DOHH2 (cell line): ENCODE results near the gene MAP2.

Source experiments
- H3F3A ChIP-seq: fragments of 200-600 bp; sonication (generic), shearing (Covaris generic); 2 replicates; pipeline ENCODE4 v1.6.0; 2016; ENCODE audit warnings: antibody characterized with exemption, mild to moderate bottlenecking; ENCODE audit not compliant: control insufficient read depth, insufficient read depth
- H3K27ac ChIP-seq: fragments of 200-600 bp; sonication (generic); 2 replicates; pipeline ENCODE4 v1.5.1; 2014; ENCODE audit warnings: low read depth, mild to moderate bottlenecking, low read length, moderate library complexity
- H3K27me3 ChIP-seq: fragments of 200-600 bp; sonication (generic); 2 replicates; pipeline ENCODE4 v1.6.1; 2014; ENCODE audit warnings: mild to moderate bottlenecking, low read length, mixed read lengths; ENCODE audit not compliant: control insufficient read depth
- H3K36me3 ChIP-seq: fragments of 200-600 bp; sonication (generic); 2 replicates; pipeline ENCODE4 v1.6.1; 2014; ENCODE audit warnings: mild to moderate bottlenecking, low read length, moderate library complexity, mixed read lengths; ENCODE audit not compliant: control insufficient read depth
- H3K4me1 ChIP-seq: fragments of 200-600 bp; sonication (generic); 2 replicates; pipeline ENCODE4 v1.6.1; 2014; ENCODE audit warnings: mild to moderate bottlenecking, low read length, mixed read lengths; ENCODE audit not compliant: control insufficient read depth
- H3K4me2 ChIP-seq: fragments of 200-600 bp; sonication (generic); 2 replicates; pipeline ENCODE4 v1.6.0; 2014; ENCODE audit warnings: mild to moderate bottlenecking, low read length, moderate library complexity
- H3K4me3 ChIP-seq: fragments of 200-600 bp; sonication (generic); 2 replicates; pipeline ENCODE4 v1.5.1; 2014; ENCODE audit warnings: mild to moderate bottlenecking, low read length, mixed read lengths
- H3K79me2 ChIP-seq: fragments of 200-600 bp; sonication (generic); 2 replicates; pipeline ENCODE4 v1.6.1; 2014; ENCODE audit warnings: mild to moderate bottlenecking, low read length, mixed read lengths; ENCODE audit not compliant: control insufficient read depth
- H3K9me2 ChIP-seq: fragments of 200-600 bp; sonication (generic); replicated peaks from 2 replicates; pipeline ENCODE4 v1.6.1; 2014; ENCODE audit warnings: mild to moderate bottlenecking, low read length, mixed read lengths; ENCODE audit not compliant: control insufficient read depth
- H3K9me3 ChIP-seq: fragments of 200-600 bp; sonication (generic); 2 replicates; pipeline ENCODE4 v1.6.1; 2014; ENCODE audit warnings: antibody characterized with exemption, low read length, mixed read lengths; ENCODE audit not compliant: control insufficient read depth, insufficient read depth
- H4K20me1 ChIP-seq: fragments of 200-600 bp; sonication (generic); 2 replicates; pipeline ENCODE4 v1.6.0; 2014; ENCODE audit warnings: low read depth, mild to moderate bottlenecking, antibody characterized with exemption, low read length, moderate library complexity; ENCODE audit not compliant: control insufficient read depth, insufficient read depth
- CTCF ChIP-seq: fragments of 200-600 bp; sonication (generic); IDR thresholded peaks from one replicate; pipeline ENCODE4 v1.5.1; 2014; ENCODE audit warnings: antibody characterized with exemption, mild to moderate bottlenecking, low read depth, low read length; ENCODE audit not compliant: poor library complexity, severe bottlenecking
- EZH2phosphoT487 ChIP-seq: fragments of 200-600 bp; sonication (generic); IDR thresholded peaks from 2 replicates; pipeline ENCODE4 v1.6.1; 2017; ENCODE audit warnings: borderline replicate concordance, mild to moderate bottlenecking, antibody characterized with exemption, low read length, moderate library complexity, mixed read lengths

The MAP2 gene

GRCh38 chr2:209533391-209533790 is 109.5 kb downstream of the MAP2 start:
- TF ChIP-seq CTCF (no peak), EZH2phosphoT487 (no peak)
- Histone ChIP-seq H3K27ac (no peak overlapping the region), H3F3A (no peaks in the 10 kb centered on the region), H4K20me1 (no peaks in the 10 kb centered on the region), H3K79me2 (no peaks in the 10 kb centered on the region), H3K9me2 (no peaks in the 10 kb centered on the region), H3K4me3 (no peak overlapping the region), H3K4me2 (no peak overlapping the region), H3K4me1 (peaks cover 16% of the 10 kb centered on the region), H3K9me3 (no peaks in the 10 kb centered on the region), H3K36me3 (no peaks in the 10 kb centered on the region), H3K27me3 (no peaks in the 10 kb centered on the region)

GRCh38 chr2:209534228-209534627 is 110.4 kb downstream of the MAP2 start:
- Histone ChIP-seq H3K79me2 (no peaks in the 10 kb centered on the region), H4K20me1 (no peaks in the 10 kb centered on the region), H3K9me3 (no peaks in the 10 kb centered on the region), H3K4me3 (no peak overlapping the region), H3K9me2 (no peaks in the 10 kb centered on the region), H3K27ac (no peak overlapping the region), H3K4me1 (peaks cover 16% of the 10 kb centered on the region), H3F3A (no peaks in the 10 kb centered on the region), H3K4me2 (no peak overlapping the region), H3K27me3 (no peaks in the 10 kb centered on the region), H3K36me3 (no peaks in the 10 kb centered on the region)
- TF ChIP-seq CTCF = no peak
- no peak for TF ChIP-seq EZH2phosphoT487

GRCh38 chr2:209536363-209536762 is 112.5 kb downstream of the MAP2 start:
- Histone ChIP-seq H3K36me3 (no peaks in the 10 kb centered on the region), H3K27ac (no peak overlapping the region), H3K9me3 (no peaks in the 10 kb centered on the region), H3F3A (no peaks in the 10 kb centered on the region), H4K20me1 (no peaks in the 10 kb centered on the region), H3K4me3 (no peak overlapping the region), H3K4me1 (peaks cover 10% of the 10 kb centered on the region), H3K4me2 (no peak overlapping the region), H3K79me2 (no peaks in the 10 kb centered on the region), H3K9me2 (no peaks in the 10 kb centered on the region), H3K27me3 (no peaks in the 10 kb centered on the region)
- TF ChIP-seq EZH2phosphoT487 (no peak), CTCF (no peak)

- Histone ChIP-seq H3K4me2 (no peak overlapping the region), H4K20me1 (no peaks in the 10 kb centered on the region), H3K27ac (no peak overlapping the region), H3K27me3 (no peaks in the 10 kb centered on the region), H3K4me3 (no peak overlapping the region), H3K79me2 (no peaks in the 10 kb centered on the region), H3K36me3 (no peaks in the 10 kb centered on the region), H3K9me3 (no peaks in the 10 kb centered on the region), H3K4me1 (peaks cover 15% of the 10 kb centered on the region), H3F3A (no peaks in the 10 kb centered on the region), H3K9me2 (no peaks in the 10 kb centered on the region)
- no peak for TF ChIP-seq CTCF
- TF ChIP-seq EZH2phosphoT487 = no peak
Observed at GRCh38 chr2:209547726-209548125, 123.9 kb downstream of the MAP2 start.
